Right lobe of liver (tissue), 6 donors: ENCODE data around the gene ADGRA1. TPM values are rescaled to one million over a fixed set of nuclear protein-coding genes. Genes with fewer than 3 reads are reported as not detected.

Experiments
- ATAC-seq, 4 donors: fragments of 200-7000 bp; cut with Tn5 transposase; one replicate each; pipeline ENCODE4 v1.9.1; 2020; ENCODE audit warnings: mild to moderate bottlenecking in 4 of 4, moderate library complexity in 4 of 4
- DNase-seq, 3 donors: peaks; one replicate each; pipeline ENCODE4 v3.0.0-alpha.2; 2020
- H3K27ac ChIP-seq, 3 donors: fragments of 200-600 bp; one replicate each; pipeline ENCODE4 v1.8.0; 2022
- H3K27me3 ChIP-seq, 2 donors: fragments of 200-600 bp; one replicate each; pipeline ENCODE4 v1.8.0; 2022
- H3K36me3 ChIP-seq, 4 donors: fragments of 200-600 bp; sonication (generic) in 1 of 4; one replicate each; pipeline versions ENCODE4 v1.5.1 to v1.8.0; 2017 to 2022; ENCODE audit warnings: control low read depth in 1 of 4
- H3K4me1 ChIP-seq, 4 donors: fragments of 200-600 bp; sonication (generic) in 1 of 4; one replicate each; pipeline versions ENCODE4 v1.5.1 to v1.8.0; 2017 to 2022; ENCODE audit warnings: control low read depth in 1 of 4
- H3K4me3 ChIP-seq, 3 donors: fragments of 200-600 bp; one replicate each; pipeline ENCODE4 v1.8.0; 2022
- H3K9me3 ChIP-seq, 4 donors: fragments of 200-600 bp; sonication (generic) in 1 of 4; one replicate each; pipeline versions ENCODE4 v1.5.1 to v1.8.0; 2017 to 2022; ENCODE audit warnings: control low read depth in 1 of 4
- POLR2A ChIP-seq: fragments of 450-650 bp; IDR thresholded peaks from one replicate; pipeline ENCODE4 v1.6.1; 2017; ENCODE audit warnings: antibody characterized with exemption, mild to moderate bottlenecking
- WGBS: methylation state at CpG from one replicate; pipeline ENCODE4 v1.1.6; 2018; ENCODE audit warnings: low coverage, low lambda C conversion rate; ENCODE audit not compliant: insufficient coverage; ENCODE audit errors: missing lambda C conversion rate; 5-methylcytosine and 5-hydroxymethylcytosine counted together
- intact Hi-C, 2 donors: fragments of 100-400 bp; cut with DNase I; formaldehyde crosslinking; loops; one replicate each; pipeline versions ENCODE4 v1.11.2 to v1.14.1; 2022
- total RNA-seq, 6 experiments: library from RNA; depleted of rRNA in 2 of 6; stranded (reverse); fragments of >200 nt in 2 of 6; fragmentation: NEBNext Ultra II Directional in 3 of 6; extraction: Animal tissue kit (Norgen Biotek cat#: 25700) in 3 of 6; gene quantifications; one replicate each; pipeline versions ENCODE4 v1.1.0 to v1.2.4, GENCODE V29; 2016 to 2023
- TF ChIP-seq, protein P1 (sequence below), 4 donors: fragments of 200-600 bp in 3 of 4; fragments of 450-650 bp in 1 of 4; IDR thresholded peaks; one replicate each; pipeline versions ENCODE4 v1.5.1 to v1.8.0; 2016 to 2022; ENCODE audit warnings: antibody characterized with exemption in 4 of 4, mild to moderate bottlenecking in 2 of 4
- donor health status: DM: no; HTN: yes; CAD: no.
- donor health status: DM: no; HTN: no; CAD: no.
- donor health status: DM: no; HTN: no; CAD: no.
- donor health status: DM: no; HTN: yes; CAD: no.
- donor health status: DM: no; HTN: yes; CAD: no.

The ADGRA1 gene
- total RNA-seq, 6 experiments from 2014 or later, result 0.10 to 0.46 (median 0.16) TPM; not detected in 1

DNA sequence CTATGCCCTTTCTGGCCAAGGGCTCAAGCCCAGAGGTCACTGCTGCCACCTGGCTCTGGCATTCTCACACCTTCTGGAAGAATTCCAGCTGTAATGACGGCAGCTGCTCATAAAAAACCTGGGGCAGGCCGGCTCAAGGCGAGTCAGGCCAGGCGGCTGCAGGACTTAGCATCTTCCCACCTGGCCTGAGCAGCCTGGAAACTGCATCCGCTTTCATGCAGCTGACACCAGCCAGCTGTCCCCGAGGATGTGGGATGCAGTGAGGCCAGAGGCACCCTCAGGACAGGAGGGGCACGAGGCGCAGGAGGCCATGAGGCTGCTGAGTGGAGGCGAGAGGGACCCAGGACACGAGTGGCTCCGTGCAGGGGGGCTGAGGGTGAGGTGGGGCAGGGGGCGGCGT lies 47.5 kb upstream of the ADGRA1 start:
- H3K36me3 ChIP-seq, result no peaks in the 10 kb centered on the region
- H3K4me1 ChIP-seq, result no peaks in the 10 kb centered on the region
- ATAC-seq (peak in 2 of 4 donors; percentile 13 to 37), DNase-seq (no peak)
- TF ChIP-seq, protein P1, sequence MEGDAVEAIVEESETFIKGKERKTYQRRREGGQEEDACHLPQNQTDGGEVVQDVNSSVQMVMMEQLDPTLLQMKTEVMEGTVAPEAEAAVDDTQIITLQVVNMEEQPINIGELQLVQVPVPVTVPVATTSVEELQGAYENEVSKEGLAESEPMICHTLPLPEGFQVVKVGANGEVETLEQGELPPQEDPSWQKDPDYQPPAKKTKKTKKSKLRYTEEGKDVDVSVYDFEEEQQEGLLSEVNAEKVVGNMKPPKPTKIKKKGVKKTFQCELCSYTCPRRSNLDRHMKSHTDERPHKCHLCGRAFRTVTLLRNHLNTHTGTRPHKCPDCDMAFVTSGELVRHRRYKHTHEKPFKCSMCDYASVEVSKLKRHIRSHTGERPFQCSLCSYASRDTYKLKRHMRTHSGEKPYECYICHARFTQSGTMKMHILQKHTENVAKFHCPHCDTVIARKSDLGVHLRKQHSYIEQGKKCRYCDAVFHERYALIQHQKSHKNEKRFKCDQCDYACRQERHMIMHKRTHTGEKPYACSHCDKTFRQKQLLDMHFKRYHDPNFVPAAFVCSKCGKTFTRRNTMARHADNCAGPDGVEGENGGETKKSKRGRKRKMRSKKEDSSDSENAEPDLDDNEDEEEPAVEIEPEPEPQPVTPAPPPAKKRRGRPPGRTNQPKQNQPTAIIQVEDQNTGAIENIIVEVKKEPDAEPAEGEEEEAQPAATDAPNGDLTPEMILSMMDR (IDR thresholded peaks at IDR 0.05), result no peak
- no peaks in the 10 kb centered on the region for H3K9me3 ChIP-seq
- intact Hi-C loops, result no loop called here
- 54% methylated on average over 9 of the region's 13 CpGs for WGBS
- H3K4me3 ChIP-seq, result no peak overlapping the region
- H3K27ac ChIP-seq, result no peak overlapping the region
- H3K27me3 ChIP-seq, result peaks cover 0 to 3% of the 10 kb centered on the region in 2 donors

DNA sequence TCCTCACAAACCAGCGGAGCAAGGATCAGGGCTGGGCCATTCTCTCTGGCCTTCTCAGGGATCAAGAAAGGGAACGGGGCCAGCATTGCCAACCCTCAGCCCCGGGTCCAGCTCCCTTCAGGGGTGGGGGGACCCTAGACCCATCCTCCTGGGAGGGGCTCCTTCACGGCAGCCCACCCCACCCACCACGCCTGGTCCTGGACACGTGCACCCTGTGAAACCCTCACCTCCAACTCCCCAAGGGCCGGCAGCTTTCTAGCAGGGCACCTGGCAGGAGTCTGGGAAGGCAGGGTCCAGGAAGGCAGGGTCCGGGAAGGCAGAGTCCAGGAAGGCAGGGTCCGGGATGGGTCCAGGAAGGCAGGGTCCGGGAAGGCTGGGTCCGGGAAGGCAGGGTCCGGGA lies 46.6 kb upstream of the ADGRA1 start:
- Histone ChIP-seq H3K27me3 (peaks cover 0 to 3% of the 10 kb centered on the region in 2 donors), H3K27ac (no peak overlapping the region), H3K36me3 (no peaks in the 10 kb centered on the region), H3K4me3 (no peak overlapping the region), H3K9me3 (no peaks in the 10 kb centered on the region), H3K4me1 (no peaks in the 10 kb centered on the region)
- intact Hi-C loops, result no loop called here
- no peak for DNase-seq
- ATAC-seq, result no peak
- WGBS, result 54% methylated on average over 8 of the region's 12 CpGs
- TF ChIP-seq, protein P1 (IDR thresholded peaks at IDR 0.05), result no peak
- no peak for TF ChIP-seq POLR2A

DNA sequence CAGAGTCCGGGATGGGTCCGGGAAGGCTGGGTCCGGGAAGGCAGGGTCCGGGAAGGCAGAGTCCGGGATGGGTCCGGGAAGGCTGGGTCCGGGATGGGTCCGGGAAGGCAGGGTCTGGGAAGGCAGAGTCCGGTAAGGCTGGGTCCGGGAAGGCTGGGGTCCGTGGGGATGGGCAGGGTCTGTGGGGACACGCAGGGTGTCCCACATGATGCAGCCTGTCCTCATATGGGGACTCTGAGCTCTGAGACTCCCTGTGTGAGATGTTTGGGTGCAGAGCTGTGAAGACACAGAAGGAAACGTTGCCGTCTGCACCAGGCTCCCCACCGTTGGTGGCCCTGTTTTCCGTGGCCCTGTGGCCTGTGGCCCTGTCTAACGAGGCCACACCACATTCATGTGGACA lies 45.7 kb upstream of the ADGRA1 start:
- H3K36me3 ChIP-seq, result no peaks in the 10 kb centered on the region
- no peak for DNase-seq
- H3K4me3 ChIP-seq, result no peak overlapping the region
- peaks cover 0 to 3% of the 10 kb centered on the region in 2 donors for H3K27me3 ChIP-seq
- no peaks in the 10 kb centered on the region for H3K4me1 ChIP-seq
- TF ChIP-seq, protein P1 (IDR thresholded peaks at IDR 0.05), result no peak
- TF ChIP-seq POLR2A, result no peak
- WGBS, result 76% methylated on average over 6 of the region's 17 CpGs
- intact Hi-C loops, result no loop called here
- H3K9me3 ChIP-seq, result no peaks in the 10 kb centered on the region
- ATAC-seq, result no peak
- no peak overlapping the region for H3K27ac ChIP-seq

DNA sequence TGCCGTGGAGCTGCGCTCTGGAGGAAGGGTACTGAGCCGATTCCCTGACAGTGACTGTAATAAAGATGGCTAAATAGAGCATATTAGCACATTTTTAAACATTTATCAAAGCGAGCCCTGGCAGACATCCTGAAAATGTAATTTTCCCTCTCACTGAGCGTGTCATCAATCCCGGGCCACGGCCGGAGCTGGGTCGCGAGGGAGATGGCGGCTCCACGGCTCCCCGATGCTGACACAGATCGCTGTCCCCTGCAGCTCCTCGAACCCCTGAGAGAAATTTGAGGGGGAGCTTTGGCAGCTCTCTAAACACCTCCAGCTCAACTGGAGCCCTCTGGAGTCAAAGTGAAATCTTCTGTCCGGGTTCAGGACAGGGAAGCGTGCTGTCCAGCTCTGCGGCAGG lies 44.9 kb upstream of the ADGRA1 start:
- Histone ChIP-seq H3K36me3 (no peaks in the 10 kb centered on the region), H3K4me1 (no peaks in the 10 kb centered on the region), H3K27me3 (peaks cover 0 to 3% of the 10 kb centered on the region in 2 donors), H3K27ac (no peak overlapping the region), H3K9me3 (no peaks in the 10 kb centered on the region), H3K4me3 (no peak overlapping the region)
- intact Hi-C loops, result no loop called here
- 66% methylated on average over 6 of the region's 18 CpGs for WGBS
- DNase-seq (no peak), ATAC-seq (no peak)
- TF ChIP-seq, protein P1 (IDR thresholded peaks at IDR 0.05), result no peak
- TF ChIP-seq POLR2A, result no peak
